Endothelial cell of umbilical vein (primary cell): Measurements from ENCODE around the gene C19orf33. TPM values are rescaled to one million over a fixed set of nuclear protein-coding genes. Genes with fewer than 3 reads are reported as not detected.

ENCODE experiments used
- BruUV-seq: library from RNA; stranded (reverse); fragments of 400-500 nt; replicated peaks from 2 replicates; lab custom pipeline; 2021; lab: Mats Ljungman, UMichigan
- CTCF ChIA-PET: fragments of 300-600, 350-600 bp; sonication (Branson Sonifier 250); formaldehyde crosslinking; loops from one replicate; lab custom pipeline; 2021; ENCODE audit warnings: antibody characterized with exemption, inconsistent platforms; lab: Charles Lee
- POLR2A ChIA-PET: fragments of 300-600, 350-600 bp; sonication (Branson Sonifier 250); formaldehyde crosslinking; loops from one replicate; lab custom pipeline; 2021; ENCODE audit warnings: antibody characterized with exemption, inconsistent platforms; lab: Charles Lee
- DNase-seq: peaks from one replicate; pipeline ENCODE4 v3.0.0-alpha.2; 2011; ENCODE audit warnings: low read depth, low spot score
- FAIRE-seq: peaks from 2 replicates; lab custom pipeline; 2011; peaks lifted over from hg19 to GRCh38; lab: Jason Lieb, UNC
- H2AFZ ChIP-seq: 2 replicates; pipeline ENCODE4 v1.6.0; 2012; ENCODE audit warnings: low read depth, low read length, control low read depth, inconsistent platforms
- H3K27ac ChIP-seq: 2 replicates; pipeline ENCODE4 v1.5.1; 2011; ENCODE audit warnings: low read depth, mild to moderate bottlenecking, control low read depth, low read length, moderate library complexity; ENCODE audit not compliant: insufficient read depth
- H3K27me3 ChIP-seq, 2 experiments: 2 replicates each; pipeline versions ENCODE4 v1.6.0 to v1.6.1; 2011; ENCODE audit warnings: low read length in 2 of 2, mixed read lengths in 1 of 2; ENCODE audit not compliant: control insufficient read depth in 2 of 2, insufficient read depth in 2 of 2
- H3K36me3 ChIP-seq, 2 experiments: 2 replicates in 1 of 2; 3 replicates in 1 of 2; pipeline ENCODE4 v1.5.1; 2011; ENCODE audit warnings: low read length in 2 of 2, mild to moderate bottlenecking in 1 of 2, moderate library complexity in 1 of 2; ENCODE audit not compliant: control insufficient read depth in 2 of 2, insufficient read depth in 2 of 2; ENCODE audit errors: extremely low read depth in 1 of 2
- H3K4me1 ChIP-seq: 3 replicates; pipeline ENCODE4 v1.5.1; 2011; ENCODE audit warnings: mild to moderate bottlenecking, low read length; ENCODE audit not compliant: control insufficient read depth, insufficient read depth; ENCODE audit errors: extremely low read depth
- H3K4me2 ChIP-seq: 2 replicates; pipeline ENCODE4 v1.6.1; 2011; ENCODE audit warnings: low read length, control low read depth, mixed read lengths; ENCODE audit not compliant: insufficient read depth
- H3K4me3 ChIP-seq, 3 experiments: fragments of 200-600 bp in 1 of 3; sonication (generic), shearing (Covaris generic) in 1 of 3; replicated peaks in 1 of 3; 2 replicates each; pipeline ENCODE4 v1.5.1; 2011 to 2016; ENCODE audit warnings: control low read depth in 3 of 3, low read length in 3 of 3, mild to moderate bottlenecking in 2 of 3, inconsistent platforms in 1 of 3, low read depth in 1 of 3, moderate library complexity in 1 of 3; ENCODE audit not compliant: insufficient read depth in 1 of 3
- H3K79me2 ChIP-seq: 2 replicates; pipeline ENCODE4 v1.6.0; 2012; ENCODE audit warnings: low read length, inconsistent platforms; ENCODE audit not compliant: control insufficient read depth, insufficient read depth
- H3K9ac ChIP-seq: replicated peaks from 2 replicates; pipeline ENCODE3; 2011; ENCODE audit warnings: low read length, control low read depth; ENCODE audit not compliant: insufficient read depth; ENCODE audit errors: extremely low read depth
- H3K9me1 ChIP-seq: replicated peaks from 3 replicates; pipeline ENCODE4 v1.6.0; 2011; ENCODE audit warnings: mild to moderate bottlenecking, low read length; ENCODE audit not compliant: control insufficient read depth, insufficient read depth; ENCODE audit errors: extremely low read depth
- H3K9me3 ChIP-seq: replicated peaks from 2 replicates; pipeline ENCODE4 v1.5.1; 2012; ENCODE audit warnings: low read length, inconsistent platforms; ENCODE audit not compliant: control insufficient read depth, insufficient read depth
- H4K20me1 ChIP-seq: replicated peaks from 2 replicates; pipeline ENCODE3; 2011; ENCODE audit warnings: mild to moderate bottlenecking, low read length; ENCODE audit not compliant: control insufficient read depth, insufficient read depth; ENCODE audit errors: extremely low read depth
- CTCF ChIP-seq, 2 donors: IDR thresholded peaks; 1 replicate in 1 of 2; 2 replicates in 1 of 2; pipeline ENCODE4 v1.5.1; 2011; ENCODE audit warnings: low read length in 2 of 2, mild to moderate bottlenecking in 2 of 2, moderate library complexity in 2 of 2, control low read depth in 1 of 2, inconsistent platforms in 1 of 2, low read depth in 1 of 2; ENCODE audit not compliant: insufficient read depth in 1 of 2; ENCODE audit errors: extremely low read depth in 1 of 2
- EZH2 ChIP-seq: IDR thresholded peaks from 2 replicates; pipeline ENCODE4 v1.6.1; 2012; ENCODE audit warnings: borderline replicate concordance, low read depth, mild to moderate bottlenecking, moderate library complexity, low read length, inconsistent platforms; ENCODE audit not compliant: severe bottlenecking
- FOS ChIP-seq: IDR thresholded peaks from 2 replicates; pipeline ENCODE4 v1.6.1; 2011; ENCODE audit warnings: mild to moderate bottlenecking, low read length, moderate library complexity, borderline replicate concordance; ENCODE audit not compliant: insufficient read depth
- GATA2 ChIP-seq: IDR thresholded peaks from 2 replicates; pipeline ENCODE4 v1.7.0; 2011; ENCODE audit warnings: low read depth, mild to moderate bottlenecking, moderate library complexity, mixed read lengths, low read length; ENCODE audit not compliant: insufficient read length, insufficient read depth
- JUN ChIP-seq: IDR thresholded peaks from 2 replicates; pipeline ENCODE4 v1.6.1; 2011; ENCODE audit warnings: borderline replicate concordance, low read depth; ENCODE audit not compliant: insufficient read length, insufficient read depth
- MAX ChIP-seq: IDR thresholded peaks from 2 replicates; pipeline ENCODE4 v1.6.1; 2011; ENCODE audit not compliant: insufficient read depth, insufficient read length
- MYC ChIP-seq: IDR thresholded peaks from one replicate; pipeline ENCODE4 v1.6.1; 2011; ENCODE audit warnings: mild to moderate bottlenecking, low read depth, low read length
- POLR2A ChIP-seq: IDR thresholded peaks from 2 replicates; pipeline ENCODE4 v1.6.1; 2012; ENCODE audit warnings: low read depth, mild to moderate bottlenecking, control low read depth, low read length
- POLR2AphosphoS5 ChIP-seq: IDR thresholded peaks from 2 replicates; pipeline ENCODE4 v1.6.1; 2012; ENCODE audit warnings: low read depth, mild to moderate bottlenecking, control low read depth, low read length, moderate library complexity; ENCODE audit not compliant: insufficient read depth
- dilution Hi-C: fragments of 300-500 bp; cut with MboI; formaldehyde crosslinking; loops from one replicate; pipeline ENCODE4 v1.15.0; 2019; ENCODE audit warnings: low sequenced_read_pairs; ENCODE audit not compliant: extremely low pct_ligation_motif_present
- intact Hi-C: fragments of 100-400 bp; cut with micrococcal nuclease; formaldehyde crosslinking; loops from one replicate; pipeline ENCODE4 v1.10.0; 2022
- polyA plus RNA-seq, 4 experiments: library from polyadenylated mRNA; depleted of rRNA in 3 of 4; stranded (reverse) in 3 of 4; unstranded in 1 of 4; fragments of >200 nt; gene quantifications; 2 replicates each; pipeline versions ENCODE4 v1.2.1 to v1.2.3, GENCODE V29; 2011 to 2012; ENCODE audit warnings: missing spikeins in 1 of 4
- total RNA-seq: library from RNA; stranded (reverse); gene quantifications from 2 replicates; pipeline ENCODE4 v1.2.3, GENCODE V29; 2021

Gene C19orf33
- total and polyA plus RNA-seq, 2 donors (not counting 3 experiments of a cell fraction or from before 2014, with no cell fraction given), result 4.3 to 34.1 TPM

GRCh38 chr19:38317104-38317612 is 13.1 kb downstream of the C19orf33 start:
- intact Hi-C loops (loop anchor here (2.0 to 5.0 kb wide), 2 partner anchors 52 to 420 kb away; partner anchors contain the start of gene SPINT2), dilution Hi-C loops (no loop called here)
- BruUV-seq, result no TSS peak
- TF ChIP-seq CTCF (IDR thresholded peaks at IDR 0.05; ENCODE audit: extremely low read depth in 1 of 2, insufficient read depth in 1 of 2, low read depth in 1 of 2, low read length in 2 of 2) (no peak), FOS (no peak), POLR2A (peak; percentile 30), POLR2AphosphoS5 (peak; percentile 39), MYC (no peak), MAX (no peak), JUN (no peak), EZH2 (no peak), GATA2 (peak; percentile 86)
- DNase-seq, result peak; percentile 66
- ChIA-PET CTCF (no interaction called here), POLR2A (no interaction called here)
- Histone ChIP-seq H2AFZ (peak overlapping the region; percentile 47), H3K27ac (no peak overlapping the region), H4K20me1 (no peaks in the 10 kb centered on the region), H3K79me2 (peaks cover 12% of the 10 kb centered on the region), H3K4me2 (peak overlapping the region; percentile 14), H3K27me3 (no peaks in the 10 kb centered on the region), H3K9me3 (no peaks in the 10 kb centered on the region), H3K36me3 (no peaks in the 10 kb centered on the region), H3K9ac (no peak overlapping the region), H3K9me1 (no peaks in the 10 kb centered on the region), H3K4me1 (peaks cover 39% of the 10 kb centered on the region), H3K4me3 (no peak overlapping the region)
- FAIRE-seq, result peak; percentile 84
